Endothelial cell of umbilical vein (primary cell): Measurements from ENCODE around the gene TUFM. TPM values are rescaled to one million over a fixed set of nuclear protein-coding genes. Genes with fewer than 3 reads are reported as not detected.

Source experiments
- BruUV-seq: library from RNA; stranded (reverse); fragments of 400-500 nt; replicated peaks from 2 replicates; lab custom pipeline; 2021; lab: Mats Ljungman, UMichigan
- CTCF ChIA-PET: fragments of 300-600, 350-600 bp; sonication (Branson Sonifier 250); formaldehyde crosslinking; loops from one replicate; lab custom pipeline; 2021; ENCODE audit warnings: antibody characterized with exemption, inconsistent platforms; lab: Charles Lee
- POLR2A ChIA-PET: fragments of 300-600, 350-600 bp; sonication (Branson Sonifier 250); formaldehyde crosslinking; loops from one replicate; lab custom pipeline; 2021; ENCODE audit warnings: antibody characterized with exemption, inconsistent platforms; lab: Charles Lee
- DNase-seq: peaks from one replicate; pipeline ENCODE4 v3.0.0-alpha.2; 2011; ENCODE audit warnings: low read depth, low spot score
- FAIRE-seq: peaks from 2 replicates; lab custom pipeline; 2011; peaks lifted over from hg19 to GRCh38; lab: Jason Lieb, UNC
- H2AFZ ChIP-seq: 2 replicates; pipeline ENCODE4 v1.6.0; 2012; ENCODE audit warnings: low read depth, low read length, control low read depth, inconsistent platforms
- H3K27ac ChIP-seq: 2 replicates; pipeline ENCODE4 v1.5.1; 2011; ENCODE audit warnings: low read depth, mild to moderate bottlenecking, control low read depth, low read length, moderate library complexity; ENCODE audit not compliant: insufficient read depth
- H3K27me3 ChIP-seq, 2 experiments: 2 replicates each; pipeline versions ENCODE4 v1.6.0 to v1.6.1; 2011; ENCODE audit warnings: low read length in 2 of 2, mixed read lengths in 1 of 2; ENCODE audit not compliant: control insufficient read depth in 2 of 2, insufficient read depth in 2 of 2
- H3K36me3 ChIP-seq, 2 experiments: 2 replicates in 1 of 2; 3 replicates in 1 of 2; pipeline ENCODE4 v1.5.1; 2011; ENCODE audit warnings: low read length in 2 of 2, mild to moderate bottlenecking in 1 of 2, moderate library complexity in 1 of 2; ENCODE audit not compliant: control insufficient read depth in 2 of 2, insufficient read depth in 2 of 2; ENCODE audit errors: extremely low read depth in 1 of 2
- H3K4me1 ChIP-seq: 3 replicates; pipeline ENCODE4 v1.5.1; 2011; ENCODE audit warnings: mild to moderate bottlenecking, low read length; ENCODE audit not compliant: control insufficient read depth, insufficient read depth; ENCODE audit errors: extremely low read depth
- H3K4me2 ChIP-seq: 2 replicates; pipeline ENCODE4 v1.6.1; 2011; ENCODE audit warnings: low read length, control low read depth, mixed read lengths; ENCODE audit not compliant: insufficient read depth
- H3K4me3 ChIP-seq, 3 experiments: fragments of 200-600 bp in 1 of 3; sonication (generic), shearing (Covaris generic) in 1 of 3; replicated peaks in 1 of 3; 2 replicates each; pipeline ENCODE4 v1.5.1; 2011 to 2016; ENCODE audit warnings: control low read depth in 3 of 3, low read length in 3 of 3, mild to moderate bottlenecking in 2 of 3, inconsistent platforms in 1 of 3, low read depth in 1 of 3, moderate library complexity in 1 of 3; ENCODE audit not compliant: insufficient read depth in 1 of 3
- H3K79me2 ChIP-seq: 2 replicates; pipeline ENCODE4 v1.6.0; 2012; ENCODE audit warnings: low read length, inconsistent platforms; ENCODE audit not compliant: control insufficient read depth, insufficient read depth
- H3K9ac ChIP-seq: replicated peaks from 2 replicates; pipeline ENCODE3; 2011; ENCODE audit warnings: low read length, control low read depth; ENCODE audit not compliant: insufficient read depth; ENCODE audit errors: extremely low read depth
- H3K9me1 ChIP-seq: replicated peaks from 3 replicates; pipeline ENCODE4 v1.6.0; 2011; ENCODE audit warnings: mild to moderate bottlenecking, low read length; ENCODE audit not compliant: control insufficient read depth, insufficient read depth; ENCODE audit errors: extremely low read depth
- H3K9me3 ChIP-seq: replicated peaks from 2 replicates; pipeline ENCODE4 v1.5.1; 2012; ENCODE audit warnings: low read length, inconsistent platforms; ENCODE audit not compliant: control insufficient read depth, insufficient read depth
- H4K20me1 ChIP-seq: replicated peaks from 2 replicates; pipeline ENCODE3; 2011; ENCODE audit warnings: mild to moderate bottlenecking, low read length; ENCODE audit not compliant: control insufficient read depth, insufficient read depth; ENCODE audit errors: extremely low read depth
- CTCF ChIP-seq, 2 donors: IDR thresholded peaks; 1 replicate in 1 of 2; 2 replicates in 1 of 2; pipeline ENCODE4 v1.5.1; 2011; ENCODE audit warnings: low read length in 2 of 2, mild to moderate bottlenecking in 2 of 2, moderate library complexity in 2 of 2, control low read depth in 1 of 2, inconsistent platforms in 1 of 2, low read depth in 1 of 2; ENCODE audit not compliant: insufficient read depth in 1 of 2; ENCODE audit errors: extremely low read depth in 1 of 2
- EZH2 ChIP-seq: IDR thresholded peaks from 2 replicates; pipeline ENCODE4 v1.6.1; 2012; ENCODE audit warnings: borderline replicate concordance, low read depth, mild to moderate bottlenecking, moderate library complexity, low read length, inconsistent platforms; ENCODE audit not compliant: severe bottlenecking
- FOS ChIP-seq: IDR thresholded peaks from 2 replicates; pipeline ENCODE4 v1.6.1; 2011; ENCODE audit warnings: mild to moderate bottlenecking, low read length, moderate library complexity, borderline replicate concordance; ENCODE audit not compliant: insufficient read depth
- GATA2 ChIP-seq: IDR thresholded peaks from 2 replicates; pipeline ENCODE4 v1.7.0; 2011; ENCODE audit warnings: low read depth, mild to moderate bottlenecking, moderate library complexity, mixed read lengths, low read length; ENCODE audit not compliant: insufficient read length, insufficient read depth
- JUN ChIP-seq: IDR thresholded peaks from 2 replicates; pipeline ENCODE4 v1.6.1; 2011; ENCODE audit warnings: borderline replicate concordance, low read depth; ENCODE audit not compliant: insufficient read length, insufficient read depth
- MYC ChIP-seq: IDR thresholded peaks from one replicate; pipeline ENCODE4 v1.6.1; 2011; ENCODE audit warnings: mild to moderate bottlenecking, low read depth, low read length
- POLR2A ChIP-seq: IDR thresholded peaks from 2 replicates; pipeline ENCODE4 v1.6.1; 2012; ENCODE audit warnings: low read depth, mild to moderate bottlenecking, control low read depth, low read length
- POLR2AphosphoS5 ChIP-seq: IDR thresholded peaks from 2 replicates; pipeline ENCODE4 v1.6.1; 2012; ENCODE audit warnings: low read depth, mild to moderate bottlenecking, control low read depth, low read length, moderate library complexity; ENCODE audit not compliant: insufficient read depth
- dilution Hi-C: fragments of 300-500 bp; cut with MboI; formaldehyde crosslinking; loops from one replicate; pipeline ENCODE4 v1.15.0; 2019; ENCODE audit warnings: low sequenced_read_pairs; ENCODE audit not compliant: extremely low pct_ligation_motif_present
- intact Hi-C: fragments of 100-400 bp; cut with micrococcal nuclease; formaldehyde crosslinking; loops from one replicate; pipeline ENCODE4 v1.10.0; 2022
- polyA plus RNA-seq, 4 experiments: library from polyadenylated mRNA; depleted of rRNA in 3 of 4; stranded (reverse) in 3 of 4; unstranded in 1 of 4; fragments of >200 nt; gene quantifications; 2 replicates each; pipeline versions ENCODE4 v1.2.1 to v1.2.3, GENCODE V29; 2011 to 2012; ENCODE audit warnings: missing spikeins in 1 of 4
- total RNA-seq: library from RNA; stranded (reverse); gene quantifications from 2 replicates; pipeline ENCODE4 v1.2.3, GENCODE V29; 2021
- TF ChIP-seq, protein P1 (sequence below): IDR thresholded peaks from 2 replicates; pipeline ENCODE4 v1.6.1; 2011; ENCODE audit not compliant: insufficient read depth, insufficient read length

TUFM gene
- total and polyA plus RNA-seq, 2 donors (not counting 3 experiments of a cell fraction or from before 2014, with no cell fraction given) = 186 to 227 TPM

DNA sequence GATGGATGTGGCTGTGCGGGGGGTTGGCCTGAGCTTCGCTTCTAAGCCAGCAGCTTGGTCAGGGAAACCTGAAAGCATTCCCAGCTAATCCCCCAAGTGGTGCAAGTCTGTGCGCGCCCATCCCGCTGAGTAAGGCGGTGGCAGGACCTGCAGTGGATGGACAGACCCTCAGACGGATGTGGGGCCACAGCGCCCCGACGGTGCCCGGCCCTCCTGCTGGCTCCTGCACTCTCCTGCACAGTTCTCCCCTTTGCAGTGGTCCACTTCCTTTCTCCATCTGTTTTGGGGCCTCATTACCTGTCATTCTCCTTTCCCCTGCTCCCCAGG lies 34.4 kb upstream of the TUFM start:
- Histone ChIP-seq H3K79me2 (no peaks in the 10 kb centered on the region), H3K27me3 (no peaks in the 10 kb centered on the region), H3K9ac (no peak overlapping the region), H3K27ac (no peak overlapping the region), H3K4me3 (no peak overlapping the region), H3K4me1 (peaks cover 12% of the 10 kb centered on the region), H2AFZ (peak overlapping the region; percentile 73), H3K9me3 (no peaks in the 10 kb centered on the region), H3K36me3 (no peaks in the 10 kb centered on the region), H3K4me2 (peak overlapping the region; percentile 24), H4K20me1 (no peaks in the 10 kb centered on the region), H3K9me1 (no peaks in the 10 kb centered on the region)
- POLR2A ChIA-PET = no interaction called here
- FAIRE-seq (no peak), DNase-seq (no peak)
- intact Hi-C loops (no loop called here), dilution Hi-C loops (no loop called here)
- BruUV-seq = no TSS peak
- TF ChIP-seq MYC (no peak), EZH2 (no peak), GATA2 (no peak), POLR2A (no peak), POLR2AphosphoS5 (no peak), JUN (no peak), FOS (no peak), CTCF (IDR thresholded peaks at IDR 0.05; ENCODE audit: extremely low read depth in 1 of 2, insufficient read depth in 1 of 2, low read depth in 1 of 2, low read length in 2 of 2) (no peak)
- TF ChIP-seq, protein P1, sequence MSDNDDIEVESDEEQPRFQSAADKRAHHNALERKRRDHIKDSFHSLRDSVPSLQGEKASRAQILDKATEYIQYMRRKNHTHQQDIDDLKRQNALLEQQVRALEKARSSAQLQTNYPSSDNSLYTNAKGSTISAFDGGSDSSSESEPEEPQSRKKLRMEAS = no peak
- CTCF ChIA-PET = interaction anchor here (2.5 kb wide), 1 partner anchor 64 kb away, joined by 16 read pairs; no protein-coding TSS in a partner anchor
